Neuronal stem cell (in vitro differentiated cells): ENCODE measurements around the gene PDCD1.

ENCODE experiments used
- DNase-seq: peaks from one replicate; pipeline ENCODE4 v3.0.0-alpha.2; 2013; ENCODE audit warnings: low spot score
- H2AFZ ChIP-seq: one replicate; pipeline ENCODE4 v1.6.1; 2013; ENCODE audit warnings: mild to moderate bottlenecking, low read length, inconsistent platforms
- H2AK5ac ChIP-seq: 2 replicates; pipeline ENCODE4 v1.6.1; 2013; ENCODE audit warnings: low read depth, mild to moderate bottlenecking, inconsistent platforms, low read length, moderate library complexity, mixed read lengths
- H2BK120ac ChIP-seq: 2 replicates; pipeline ENCODE4 v1.6.1; 2013; ENCODE audit warnings: low read depth, mild to moderate bottlenecking, inconsistent platforms, low read length, moderate library complexity, mixed read lengths
- H2BK12ac ChIP-seq: one replicate; pipeline ENCODE4 v1.6.1; 2013; ENCODE audit warnings: low read length, inconsistent platforms
- H2BK15ac ChIP-seq: 2 replicates; pipeline ENCODE4 v1.6.1; 2013; ENCODE audit warnings: mild to moderate bottlenecking, low read length, inconsistent platforms, mixed read lengths
- H2BK5ac ChIP-seq: one replicate; pipeline ENCODE4 v1.6.1; 2013; ENCODE audit warnings: inconsistent platforms, mild to moderate bottlenecking, low read length, moderate library complexity
- H3K14ac ChIP-seq: one replicate; pipeline ENCODE4 v1.6.1; 2013; ENCODE audit warnings: low read length, inconsistent platforms
- H3K18ac ChIP-seq: 2 replicates; pipeline ENCODE4 v1.6.1; 2013; ENCODE audit warnings: low read length, inconsistent platforms
- H3K23ac ChIP-seq: 2 replicates; pipeline ENCODE4 v1.6.1; 2013; ENCODE audit warnings: low read depth, mild to moderate bottlenecking, mixed read lengths, low read length, inconsistent platforms; ENCODE audit not compliant: poor library complexity
- H3K27ac ChIP-seq: replicated peaks from 3 replicates; pipeline ENCODE4 v1.5.1; 2013; ENCODE audit warnings: low read length, inconsistent platforms
- H3K27me3 ChIP-seq, 3 experiments: 2 replicates each; pipeline ENCODE4 v1.6.1; 2013; ENCODE audit warnings: low read length in 3 of 3, mild to moderate bottlenecking in 2 of 3, inconsistent platforms in 1 of 3, low read depth in 1 of 3, mixed read lengths in 1 of 3, moderate library complexity in 1 of 3; ENCODE audit not compliant: control insufficient read depth in 3 of 3, insufficient read depth in 3 of 3
- H3K36me3 ChIP-seq, 2 donors: replicated peaks in 1 of 2; 2 replicates each; pipeline ENCODE4 v1.6.1; 2013; ENCODE audit warnings: low read length in 2 of 2; ENCODE audit not compliant: control insufficient read depth in 2 of 2, insufficient read depth in 2 of 2
- H3K4ac ChIP-seq: 2 replicates; pipeline ENCODE4 v1.6.1; 2013; ENCODE audit warnings: inconsistent platforms, mild to moderate bottlenecking, low read length, moderate library complexity
- H3K4me1 ChIP-seq, 2 donors: 1 replicate in 1 of 2; 2 replicates in 1 of 2; pipeline ENCODE4 v1.6.1; 2013; ENCODE audit warnings: low read length in 2 of 2, low read depth in 1 of 2; ENCODE audit not compliant: control insufficient read depth in 2 of 2, insufficient read depth in 1 of 2
- H3K4me2 ChIP-seq: one replicate; pipeline ENCODE4 v1.6.1; 2013; ENCODE audit warnings: mild to moderate bottlenecking, low read length, inconsistent platforms; ENCODE audit not compliant: insufficient read depth, poor library complexity, severe bottlenecking
- H3K4me3 ChIP-seq, 2 donors: 2 replicates each; pipeline ENCODE4 v1.5.1; 2013; ENCODE audit warnings: low read length in 2 of 2, mild to moderate bottlenecking in 2 of 2, inconsistent platforms in 1 of 2, moderate library complexity in 1 of 2
- H3K79me1 ChIP-seq: one replicate; pipeline ENCODE4 v1.6.1; 2013; ENCODE audit warnings: low read depth, mild to moderate bottlenecking, inconsistent platforms, low read length, moderate library complexity
- H3K9ac ChIP-seq: one replicate; pipeline ENCODE4 v1.6.1; 2013; ENCODE audit warnings: mild to moderate bottlenecking, low read depth, low read length, inconsistent platforms; ENCODE audit not compliant: poor library complexity
- H3K9me3 ChIP-seq, 2 donors: replicated peaks in 1 of 2; 2 replicates each; pipeline versions ENCODE3 to v1.6.1; 2013; ENCODE audit warnings: low read length in 2 of 2, mild to moderate bottlenecking in 2 of 2, inconsistent platforms in 1 of 2, low read depth in 1 of 2, mixed read lengths in 1 of 2, moderate library complexity in 1 of 2; ENCODE audit not compliant: control insufficient read depth in 2 of 2, insufficient read depth in 1 of 2
- H4K8ac ChIP-seq: one replicate; pipeline ENCODE4 v1.6.1; 2013; ENCODE audit warnings: low read depth, mild to moderate bottlenecking, inconsistent platforms, low read length, moderate library complexity
- H4K91ac ChIP-seq: one replicate; pipeline ENCODE4 v1.6.1; 2013; ENCODE audit warnings: low read length, low read depth, mild to moderate bottlenecking, inconsistent platforms; ENCODE audit not compliant: poor library complexity
- WGBS, 2 donors: extraction: QIAGEN DNeasy Blood & Tissue Kit; methylation state at CpG; one replicate each; pipeline ENCODE4 v1.1.7; 2013; ENCODE audit warnings: missing lambda C conversion rate in 2 of 2, mixed read lengths in 1 of 2; ENCODE audit not compliant: insufficient read length in 2 of 2, insufficient replicate concordance in 1 of 2; ENCODE audit errors: extremely low coverage in 2 of 2; 5-methylcytosine and 5-hydroxymethylcytosine counted together

Gene PDCD1

GRCh38 chr2:241846406-241846805 is 12.3 kb downstream of the PDCD1 start:
- no peak overlapping the region for H2BK15ac ChIP-seq
- peaks cover 0 to 21% (median 17%) of the 10 kb centered on the region in 3 experiments for H3K27me3 ChIP-seq
- no peak overlapping the region for H4K91ac ChIP-seq
- H3K4me1 ChIP-seq: peaks cover 0 to 6% of the 10 kb centered on the region in 2 donors
- H3K4me3 ChIP-seq: no peak overlapping the region
- no peak overlapping the region for H2AK5ac ChIP-seq
- H3K79me1 ChIP-seq: no peaks in the 10 kb centered on the region
- no peak overlapping the region for H3K4me2 ChIP-seq
- H4K8ac ChIP-seq: no peak overlapping the region
- no peak for DNase-seq
- H3K9ac ChIP-seq: no peak overlapping the region
- H3K9me3 ChIP-seq: no peaks in the 10 kb centered on the region
- no peak overlapping the region for H2BK12ac ChIP-seq
- H2BK5ac ChIP-seq: no peak overlapping the region
- H3K4ac ChIP-seq: no peak overlapping the region
- H3K27ac ChIP-seq: no peak overlapping the region
- no peak overlapping the region for H2BK120ac ChIP-seq
- H3K23ac ChIP-seq: no peak overlapping the region
- H3K18ac ChIP-seq: peak overlapping the region; percentile 64
- H3K14ac ChIP-seq: no peak overlapping the region
- WGBS, 2 donors: no CpG with 5 or more reads among the region's 22 CpGs
- H2AFZ ChIP-seq: no peak overlapping the region
- no peaks in the 10 kb centered on the region for H3K36me3 ChIP-seq

GRCh38 chr2:241844831-241845578 is 13.7 kb downstream of the PDCD1 start:
- H3K14ac ChIP-seq: no peak overlapping the region
- H3K4ac ChIP-seq: peak overlapping the region; percentile 55
- peak overlapping the region; percentile 7 for H2BK5ac ChIP-seq
- H2AFZ ChIP-seq: no peak overlapping the region
- H3K27ac ChIP-seq: no peak overlapping the region
- no peak overlapping the region for H4K91ac ChIP-seq
- no peaks in the 10 kb centered on the region for H3K36me3 ChIP-seq
- no CpG with 5 or more reads among the region's 37 CpGs for WGBS, 2 donors
- no peak overlapping the region for H2BK12ac ChIP-seq
- no peak overlapping the region for H2BK15ac ChIP-seq
- peak overlapping the region; percentile 67 for H3K18ac ChIP-seq
- H4K8ac ChIP-seq: peak overlapping the region; percentile 43
- no peak overlapping the region for H3K4me2 ChIP-seq
- H3K23ac ChIP-seq: peak overlapping the region; percentile 13
- DNase-seq: no peak
- H3K79me1 ChIP-seq: no peaks in the 10 kb centered on the region
- peak overlapping the region in 1 of 2 donors; percentile 46 for H3K4me3 ChIP-seq
- peaks cover 0 to 6% of the 10 kb centered on the region in 2 donors for H3K4me1 ChIP-seq
- peak overlapping the region; percentile 85 for H2AK5ac ChIP-seq
- peaks cover 0 to 17% (median 14%) of the 10 kb centered on the region in 3 experiments for H3K27me3 ChIP-seq
- H3K9ac ChIP-seq: peak overlapping the region; percentile 24
- H3K9me3 ChIP-seq: no peaks in the 10 kb centered on the region
- H2BK120ac ChIP-seq: no peak overlapping the region

- Histone ChIP-seq H3K14ac (no peak overlapping the region), H3K4me2 (peak overlapping the region; percentile 66), H3K27ac (no peak overlapping the region), H3K4me3 (peak overlapping the region in 1 of 2 donors; percentile 72), H2BK5ac (no peak overlapping the region), H3K4me1 (peaks cover 0 to 6% of the 10 kb centered on the region in 2 donors), H2BK12ac (no peak overlapping the region), H3K4ac (peak overlapping the region; percentile 55), H3K9me3 (no peaks in the 10 kb centered on the region), H2AK5ac (peak overlapping the region; percentile 85), H3K18ac (peak overlapping the region; percentile 85), H4K91ac (no peak overlapping the region), H3K27me3 (peaks cover 0 to 17% (median 14%) of the 10 kb centered on the region in 3 experiments), H3K23ac (peak overlapping the region; percentile 65), H3K9ac (peak overlapping the region; percentile 60), H2AFZ (peak overlapping the region; percentile 68), H3K36me3 (no peaks in the 10 kb centered on the region), H3K79me1 (no peaks in the 10 kb centered on the region), H2BK15ac (peak overlapping the region; percentile 92), H2BK120ac (no peak overlapping the region), H4K8ac (peak overlapping the region; percentile 43)
- peak; percentile 46 for DNase-seq
- no CpG with 5 or more reads among the region's 65 CpGs for WGBS, 2 donors
These were observed 14.5 kb downstream of the PDCD1 start for GRCh38 chr2:241844066-241844728.
